GM12878 (cell line): ENCODE measurements around the gene SPTBN1. TPM values are rescaled to one million over a fixed set of nuclear protein-coding genes. Genes with fewer than 3 reads are reported as not detected.

Experiments used
- ATAC-seq: fragments of 200-7000 bp; cut with Tn5 transposase; 3 replicates; pipeline ENCODE4 v1.9.1; 2020; ENCODE audit warnings: mild to moderate bottlenecking, moderate library complexity
- BruUV-seq: library from RNA; stranded (reverse); fragments of 400-500 nt; replicated peaks from 2 replicates; lab custom pipeline; 2021; lab: Mats Ljungman, UMichigan
- CTCF ChIA-PET: fragments of 300-600 bp; sonication (Branson Sonifier 250); formaldehyde crosslinking; extraction: SDS; loops from one replicate; lab custom pipeline; 2021; ENCODE audit warnings: inconsistent platforms; lab: Yijun Ruan, JAX
- POLR2A ChIA-PET: fragments of 350-600 bp; formaldehyde crosslinking; extraction: SDS; loops from one replicate; lab custom pipeline; 2021; ENCODE audit warnings: inconsistent platforms; lab: Charles Lee
- RAD21 ChIA-PET: fragments of 300-600 bp; sonication (Branson Sonifier 250); formaldehyde crosslinking; loops from one replicate; lab custom pipeline; 2023; ENCODE audit warnings: antibody characterized with exemption; ENCODE audit not compliant: unreplicated experiment; lab: Charles Lee
- SMC1A ChIA-PET: fragments of 300-600 bp; sonication (Branson Sonifier 250); formaldehyde crosslinking; loops from one replicate; lab custom pipeline; 2023; ENCODE audit not compliant: unreplicated experiment, uncharacterized antibody; lab: Charles Lee
- DNase-seq: peaks from one replicate; pipeline ENCODE4 v3.0.0-alpha.2; 2011; ENCODE audit warnings: low read depth, low spot score
- FAIRE-seq: peaks from 3 replicates; lab custom pipeline; 2011; peaks lifted over from hg19 to GRCh38; lab: Jason Lieb, UNC
- H2AFZ ChIP-seq: 2 replicates; pipeline ENCODE4 v1.6.0; 2011; ENCODE audit warnings: low read depth, low read length, control low read depth; ENCODE audit not compliant: control insufficient read depth
- H3K27ac ChIP-seq: 2 replicates; pipeline ENCODE4 v1.5.1; 2011; ENCODE audit warnings: control low read depth; ENCODE audit not compliant: control insufficient read depth, insufficient read depth
- H3K27me3 ChIP-seq, 2 experiments: replicated peaks in 1 of 2; 2 replicates each; pipeline versions ENCODE4 v1.6.0 to v1.6.1; 2011; ENCODE audit warnings: low read length in 1 of 2; ENCODE audit not compliant: control insufficient read depth in 2 of 2, insufficient read depth in 2 of 2
- H3K36me3 ChIP-seq, 2 experiments: 2 replicates each; pipeline ENCODE4 v1.5.1; 2011; ENCODE audit warnings: low read length in 1 of 2; ENCODE audit not compliant: control insufficient read depth in 2 of 2, insufficient read depth in 2 of 2
- H3K4me1 ChIP-seq: 2 replicates; pipeline ENCODE4 v1.6.1; 2011; ENCODE audit warnings: mild to moderate bottlenecking, low read length, moderate library complexity, mixed read lengths; ENCODE audit not compliant: control insufficient read depth, insufficient read depth
- H3K4me2 ChIP-seq: 2 replicates; pipeline ENCODE4 v1.6.0; 2011; ENCODE audit warnings: control low read depth; ENCODE audit not compliant: control insufficient read depth, insufficient read depth
- H3K4me3 ChIP-seq: fragments of 200-600 bp; sonication (generic); 2 replicates; pipeline ENCODE4 v1.5.1; 2016
- H3K79me2 ChIP-seq: 2 replicates; pipeline ENCODE4 v1.6.0; 2011; ENCODE audit warnings: low read length; ENCODE audit not compliant: control insufficient read depth, insufficient read depth
- H3K9ac ChIP-seq: 2 replicates; pipeline ENCODE4 v1.8.0; 2011; ENCODE audit warnings: low read length, control low read depth, mixed read lengths; ENCODE audit not compliant: control insufficient read depth, insufficient read depth
- H3K9me3 ChIP-seq: replicated peaks from 3 replicates; pipeline ENCODE4 v1.5.1; 2011; ENCODE audit warnings: mild to moderate bottlenecking, low read length; ENCODE audit not compliant: control insufficient read depth, insufficient read depth
- H4K20me1 ChIP-seq: 2 replicates; pipeline ENCODE4 v1.6.0; 2011; ENCODE audit not compliant: control insufficient read depth, insufficient read depth
- CTCF ChIP-seq, 3 experiments: IDR thresholded peaks in 2 of 3; conservative IDR thresholded peaks in 1 of 3; 2 replicates each; pipeline ENCODE4 v1.5.1; 2011; ENCODE audit warnings: low read depth in 3 of 3, low read length in 3 of 3, mild to moderate bottlenecking in 3 of 3, control low read depth in 2 of 3, moderate library complexity in 2 of 3, inconsistent platforms in 1 of 3, mixed read lengths in 1 of 3; ENCODE audit not compliant: control insufficient read depth in 2 of 3, insufficient read depth in 1 of 3; ENCODE audit errors: extremely low read depth in 1 of 3
- EGR1 ChIP-seq, 2 experiments: IDR thresholded peaks; 1 replicate in 1 of 2; 2 replicates in 1 of 2; pipeline ENCODE4 v1.6.1; 2011 to 2012; ENCODE audit warnings: low read depth in 2 of 2, low read length in 2 of 2, borderline replicate concordance in 1 of 2, mild to moderate bottlenecking in 1 of 2, moderate library complexity in 1 of 2
- GATAD2B ChIP-seq: fragments of 450-650 bp; conservative IDR thresholded peaks from 2 replicates; pipeline ENCODE4 v1.6.1; 2017; ENCODE audit warnings: low read depth, mild to moderate bottlenecking, moderate library complexity
- MYB ChIP-seq: fragments of 150-350 bp; IDR thresholded peaks from 2 replicates; pipeline ENCODE4 v1.6.1; 2014; ENCODE audit warnings: mild to moderate bottlenecking, low read depth, low read length, borderline replicate concordance
- NKRF ChIP-seq: fragments of 450-650 bp; conservative IDR thresholded peaks from 2 replicates; pipeline ENCODE4 v1.6.1; 2017; ENCODE audit warnings: mild to moderate bottlenecking, moderate library complexity
- PAX5 ChIP-seq: IDR thresholded peaks from 2 replicates; pipeline ENCODE4 v1.6.1; 2011; ENCODE audit warnings: low read depth, low read length, borderline replicate concordance
- RCOR1 ChIP-seq: conservative IDR thresholded peaks from 2 replicates; pipeline ENCODE4 v1.6.1; 2012; ENCODE audit warnings: low read depth, low read length, improper control_type of control experiment
- SMARCA5 ChIP-seq: fragments of 450-650 bp; IDR thresholded peaks from 2 replicates; pipeline ENCODE4 v1.6.1; 2017; ENCODE audit warnings: mild to moderate bottlenecking
- STAT3 ChIP-seq: IDR thresholded peaks from 2 replicates; pipeline ENCODE4 v1.6.1; 2011; ENCODE audit warnings: low read depth, low read length, improper control_type of control experiment
- ZNF274 ChIP-seq: IDR thresholded peaks from one replicate; pipeline ENCODE4 v1.8.0; 2011; ENCODE audit not compliant: insufficient read length, insufficient read depth
- WGBS: methylation state at CpG from one replicate; pipeline ENCODE4 v1.1.6; 2016; ENCODE audit warnings: low lambda C conversion rate; ENCODE audit not compliant: insufficient replicate concordance, insufficient coverage; ENCODE audit errors: missing lambda C conversion rate; 5-methylcytosine and 5-hydroxymethylcytosine counted together
- in situ Hi-C: fragments of 300-500 bp; cut with MboI; formaldehyde crosslinking; loops from 9 replicates; pipeline ENCODE4 v1.14.3; 2018; ENCODE audit warnings: mixed read lengths
- intact Hi-C: fragments of 100-400 bp; cut with micrococcal nuclease; formaldehyde crosslinking; loops from one replicate; pipeline ENCODE4 v1.14.2; 2022; ENCODE audit not compliant: unreplicated experiment
- polyA plus RNA-seq, 11 experiments: library from polyadenylated mRNA; depleted of rRNA in 4 of 11; unstranded in 6 of 11; stranded (reverse) in 5 of 11; fragments of >200 nt; fragmentation: Nextera tagmentation in 4 of 11; fragmentation: Illumina TruSeq in 1 of 11; extraction: Ambion mirVana in 4 of 11; extraction: Trizol in 1 of 11; gene quantifications; 1 replicate in 1 of 11; 2 replicates in 10 of 11; pipeline versions ENCODE4 v1.2.1 to v1.2.3, GENCODE V29; 2011 to 2016; ENCODE audit warnings: inconsistent platforms in 2 of 11, missing spikeins in 2 of 11, low read depth in 1 of 11
- total RNA-seq, 4 experiments: library from RNA; depleted of rRNA in 3 of 4; stranded (reverse); fragments of >200 nt in 3 of 4; fragmentation: Illumina TruSeq in 1 of 4; extraction: Trizol in 1 of 4; gene quantifications; 2 replicates each; pipeline versions ENCODE4 v1.2.1 to v1.2.3, GENCODE V29; 2013 to 2021
- TF ChIP-seq, protein P1 (sequence below): fragments of 450-650 bp; formaldehyde crosslinking; IDR thresholded peaks from 2 replicates; pipeline ENCODE4 v1.5.0; 2022; ENCODE audit warnings: mild to moderate bottlenecking, missing genetic modification characterization

Gene SPTBN1
- total and polyA plus RNA-seq, 10 of the 15 experiments (the other 5 are each of a cell fraction or from before 2014, with no cell fraction given), result 20.6 to 154 (median 76.7) TPM

- TF ChIP-seq, protein P1, sequence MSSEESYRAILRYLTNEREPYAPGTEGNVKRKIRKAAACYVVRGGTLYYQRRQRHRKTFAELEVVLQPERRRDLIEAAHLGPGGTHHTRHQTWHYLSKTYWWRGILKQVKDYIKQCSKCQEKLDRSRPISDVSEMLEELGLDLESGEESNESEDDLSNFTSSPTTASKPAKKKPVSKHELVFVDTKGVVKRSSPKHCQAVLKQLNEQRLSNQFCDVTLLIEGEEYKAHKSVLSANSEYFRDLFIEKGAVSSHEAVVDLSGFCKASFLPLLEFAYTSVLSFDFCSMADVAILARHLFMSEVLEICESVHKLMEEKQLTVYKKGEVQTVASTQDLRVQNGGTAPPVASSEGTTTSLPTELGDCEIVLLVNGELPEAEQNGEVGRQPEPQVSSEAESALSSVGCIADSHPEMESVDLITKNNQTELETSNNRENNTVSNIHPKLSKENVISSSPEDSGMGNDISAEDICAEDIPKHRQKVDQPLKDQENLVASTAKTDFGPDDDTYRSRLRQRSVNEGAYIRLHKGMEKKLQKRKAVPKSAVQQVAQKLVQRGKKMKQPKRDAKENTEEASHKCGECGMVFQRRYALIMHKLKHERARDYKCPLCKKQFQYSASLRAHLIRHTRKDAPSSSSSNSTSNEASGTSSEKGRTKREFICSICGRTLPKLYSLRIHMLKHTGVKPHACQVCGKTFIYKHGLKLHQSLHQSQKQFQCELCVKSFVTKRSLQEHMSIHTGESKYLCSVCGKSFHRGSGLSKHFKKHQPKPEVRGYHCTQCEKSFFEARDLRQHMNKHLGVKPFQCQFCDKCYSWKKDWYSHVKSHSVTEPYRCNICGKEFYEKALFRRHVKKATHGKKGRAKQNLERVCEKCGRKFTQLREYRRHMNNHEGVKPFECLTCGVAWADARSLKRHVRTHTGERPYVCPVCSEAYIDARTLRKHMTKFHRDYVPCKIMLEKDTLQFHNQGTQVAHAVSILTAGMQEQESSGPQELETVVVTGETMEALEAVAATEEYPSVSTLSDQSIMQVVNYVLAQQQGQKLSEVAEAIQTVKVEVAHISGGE, result no peak
- TF ChIP-seq GATAD2B, result no peak
- TF ChIP-seq ZNF274, result no peak
- TF ChIP-seq SMARCA5, result no peak
- no peak for TF ChIP-seq MYB
Observed at GRCh38 chr2:54599326-54599710, 143.2 kb downstream of the SPTBN1 start (continued).

DNA sequence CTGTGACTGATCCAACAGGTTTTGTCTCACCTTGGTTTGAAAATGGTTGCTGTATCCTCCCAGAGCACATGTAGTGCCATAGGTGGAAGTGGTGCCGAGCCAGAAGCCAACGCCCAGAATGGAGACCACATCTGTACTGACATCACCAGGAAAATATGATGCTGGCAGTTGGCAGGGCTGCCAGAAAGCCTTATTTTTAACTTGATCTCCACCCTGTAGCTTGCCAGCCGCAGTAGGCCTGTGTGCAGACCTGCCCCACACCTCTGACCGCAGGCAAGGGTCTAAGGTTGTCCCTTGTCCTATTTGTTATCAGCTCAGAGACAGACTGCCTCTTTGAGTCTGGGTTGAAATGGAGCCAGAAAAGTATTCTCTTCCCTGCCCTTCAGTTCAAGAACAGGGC lies 143.8 kb downstream of the SPTBN1 start:
- no peak for DNase-seq
- CTCF ChIA-PET, result interaction anchor here (0.8 to 5.2 kb wide), 5 partner anchors 9 to 76 kb away, joined by 3 to 27 read pairs (median 4); no protein-coding TSS in a partner anchor
- Histone ChIP-seq H3K4me2 (no peak overlapping the region), H3K27ac (no peak overlapping the region), H3K4me1 (peaks cover 42% of the 10 kb centered on the region), H4K20me1 (peaks cover 3% of the 10 kb centered on the region; the same call in 1 of the 2 replicates), H2AFZ (no peak overlapping the region), H3K79me2 (peaks cover 100% of the 10 kb centered on the region), H3K4me3 (no peak overlapping the region), H3K36me3 (peaks cover 19 to 33% of the 10 kb centered on the region in 2 experiments), H3K27me3 (no peaks in the 10 kb centered on the region), H3K9ac (no peak overlapping the region), H3K9me3 (no peaks in the 10 kb centered on the region)
- intact Hi-C loops, result no loop called here
- BruUV-seq, result no TSS peak
- in situ Hi-C loops, result no loop called here
- SMC1A ChIA-PET, result interaction anchor here (1.5 to 8.4 kb wide), 7 partner anchors 9 to 76 kb away, joined by 5 to 54 read pairs (median 6); no protein-coding TSS in a partner anchor
- POLR2A ChIA-PET, result interaction anchor here (0.6 to 1.7 kb wide), 5 partner anchors 10 to 40 kb away, joined by 3 to 7 read pairs (median 3); no protein-coding TSS in a partner anchor
- WGBS, result 97% methylated on average over 4 of the region's 4 CpGs
- ATAC-seq, result no peak
- RAD21 ChIA-PET, result interaction anchor here (1.9 to 3.1 kb wide), 4 partner anchors 9 to 37 kb away, joined by 5 to 9 read pairs (median 6); no protein-coding TSS in a partner anchor
- FAIRE-seq, result no peak
- TF ChIP-seq NKRF (no peak), STAT3 (no peak), CTCF (IDR thresholded peaks at IDR 0.05 in 2 of 3, conservative IDR thresholded peaks at IDR 0.05 in 1 of 3; ENCODE audit: control insufficient read depth in 2 of 3, extremely low read depth in 1 of 3, insufficient read depth in 1 of 3, low read depth in 3 of 3, low read length in 3 of 3) (no peak), EGR1 (IDR thresholded peaks at IDR 0.05; ENCODE audit: borderline replicate concordance in 1 of 2, low read depth in 2 of 2, low read length in 2 of 2) (no peak), RCOR1 (no peak), PAX5 (no peak)
